GM19395 (cell line): ENCODE measurements around the gene MED15.
"Not testable (repeated sequence)": the region's sequence is repeated elsewhere in the genome, so short reads cannot be mapped to it uniquely, and the experiment has no call there.

ENCODE experiments used
- ATAC-seq: cut with Tn5 transposase; IDR thresholded peaks from one replicate; pipeline ENCODE4 v1.9.1; 2021; ENCODE audit warnings: mild to moderate bottlenecking, moderate library complexity; ENCODE audit not compliant: unreplicated experiment

Gene MED15

DNA sequence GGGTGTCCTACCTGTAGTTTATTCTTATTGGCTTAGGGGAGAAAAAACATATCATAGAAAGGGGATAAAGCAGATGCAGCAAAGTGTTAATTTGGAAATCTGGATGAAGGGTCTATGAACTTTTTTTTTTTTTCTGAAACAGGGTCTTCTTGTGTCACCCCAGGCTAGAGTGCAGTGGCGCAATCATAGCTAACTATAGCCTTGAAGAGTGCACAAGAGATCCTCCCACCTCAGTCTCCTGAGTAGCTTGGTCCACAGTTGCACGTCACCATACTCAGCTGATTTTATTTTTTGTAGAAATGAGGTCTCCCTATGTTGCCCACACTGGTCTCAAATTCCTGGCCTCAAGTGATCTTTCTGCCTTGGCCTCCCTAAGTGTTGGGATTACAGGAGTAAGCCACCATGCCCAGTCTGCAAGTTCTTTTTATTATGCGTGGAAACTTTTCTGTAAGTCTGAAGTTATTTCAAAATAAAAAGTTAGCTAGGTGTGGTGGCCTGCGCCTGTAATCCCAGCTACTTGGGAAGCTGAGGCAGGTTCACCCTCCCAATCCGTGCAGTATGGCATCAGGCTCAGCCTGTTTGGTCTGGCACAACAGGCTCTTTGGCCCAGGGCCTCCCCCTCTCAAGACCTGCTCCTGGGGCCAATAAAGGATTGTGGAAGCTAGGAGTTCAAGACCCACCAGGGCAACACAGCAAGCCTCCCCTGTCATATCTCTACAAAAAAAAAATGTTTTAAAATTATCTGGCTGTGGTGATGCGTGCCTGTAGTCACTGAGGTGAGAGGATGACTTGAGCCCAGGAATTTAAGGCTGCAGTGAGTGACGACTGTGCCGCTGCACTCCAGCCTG is 111.9 kb downstream of the MED15 start:
- no peak for ATAC-seq

- ATAC-seq: not testable (repeated sequence)
These were observed 112.4 kb downstream of the MED15 start for GRCh38 chr22:20619893-20620194.

DNA sequence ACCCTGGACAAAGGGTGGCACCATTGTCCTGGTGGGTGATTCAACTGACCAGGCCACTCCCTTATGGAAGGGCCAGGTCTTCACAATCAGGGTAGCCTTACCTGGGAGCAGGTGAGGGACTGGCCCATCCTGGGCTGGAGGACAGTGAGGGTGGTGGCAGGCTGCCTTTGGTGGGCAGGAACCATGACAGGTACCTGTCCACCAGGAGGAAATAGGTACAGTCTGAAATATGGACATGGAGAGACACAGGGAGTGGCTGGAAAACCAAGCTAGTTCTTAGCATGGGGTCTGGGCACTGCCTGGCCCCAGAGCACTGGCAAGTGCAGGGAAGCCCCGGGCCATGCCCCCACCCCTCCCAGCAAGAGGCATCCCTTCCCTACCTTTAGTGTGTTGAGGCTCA is 113.8 kb downstream of the MED15 start:
- no peak for ATAC-seq

DNA sequence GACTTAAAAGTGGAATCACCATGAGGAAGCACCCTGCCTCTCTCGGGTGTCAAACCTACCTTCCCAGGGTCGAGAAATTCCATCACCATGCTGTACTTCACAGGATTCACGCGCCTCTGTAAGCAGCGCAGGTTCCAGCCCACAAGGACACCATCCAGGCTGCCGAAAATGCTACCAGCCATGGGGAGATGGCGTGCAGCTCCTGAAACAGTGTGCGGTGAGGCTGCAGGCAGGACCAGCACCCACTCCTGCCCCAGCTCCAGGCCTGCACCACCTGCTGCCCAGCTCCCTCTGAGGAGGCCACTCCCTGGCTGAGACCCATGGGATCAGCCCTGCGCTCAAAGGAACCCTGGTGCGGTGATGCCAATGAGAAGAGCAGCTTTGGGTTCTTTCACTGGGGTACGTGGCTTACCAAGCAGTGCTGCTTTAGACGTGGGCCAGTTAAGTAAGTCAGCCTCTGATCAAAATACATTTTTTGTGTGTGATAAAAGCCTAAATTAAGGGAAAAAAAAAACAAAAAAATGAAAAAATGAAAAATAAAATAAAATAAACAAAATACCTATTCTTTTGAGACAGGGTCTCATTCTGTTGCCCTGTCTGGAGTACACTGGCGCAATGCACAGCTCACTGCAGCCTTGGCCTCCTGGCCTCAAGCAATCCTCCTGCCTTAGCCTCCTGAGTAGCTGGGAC is 115.4 kb downstream of the MED15 start:
- no peak for ATAC-seq

- ATAC-seq: peak; percentile 84
These were observed 116.8 kb downstream of the MED15 start for GRCh38 chr22:20624161-20624616.

DNA sequence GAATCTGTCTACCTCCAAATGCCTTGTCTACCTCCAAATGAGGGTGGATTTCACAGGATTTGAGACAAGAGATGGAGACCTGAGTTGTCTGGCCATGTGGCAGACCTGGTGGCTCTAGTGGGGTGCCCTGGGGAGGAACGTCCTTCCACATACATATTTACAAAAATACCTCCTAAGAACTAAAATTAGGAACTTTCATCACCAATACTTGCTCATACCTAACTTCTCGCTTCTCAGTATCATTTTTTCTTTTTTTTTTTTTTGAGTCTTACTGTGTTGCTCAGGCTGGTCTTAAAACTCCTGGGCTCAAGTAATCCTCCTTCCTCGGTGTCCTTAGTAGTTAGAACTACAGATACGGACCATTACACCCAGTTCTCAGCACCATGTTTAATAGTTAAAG is 117.9 kb downstream of the MED15 start:
- ATAC-seq: no peak

DNA sequence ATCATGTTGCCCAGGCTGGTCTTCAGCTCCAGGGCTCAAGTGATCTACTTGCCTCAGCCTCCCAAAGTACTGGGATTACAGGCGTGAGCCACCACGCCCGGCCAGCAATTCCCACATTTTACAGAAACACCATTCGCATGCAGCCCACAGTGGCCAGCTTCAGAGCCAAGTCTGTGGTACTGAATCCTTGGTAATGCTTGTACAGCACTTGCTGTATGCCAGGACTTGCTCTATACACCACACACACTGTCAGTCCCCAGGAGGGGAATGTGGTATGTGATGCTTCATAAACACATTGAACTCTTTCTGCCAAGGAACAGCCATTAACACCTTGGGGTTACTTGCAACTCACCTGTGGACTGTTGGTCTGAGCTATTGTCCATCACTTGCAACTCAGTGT is 119.4 kb downstream of the MED15 start:
- no peak for ATAC-seq

DNA sequence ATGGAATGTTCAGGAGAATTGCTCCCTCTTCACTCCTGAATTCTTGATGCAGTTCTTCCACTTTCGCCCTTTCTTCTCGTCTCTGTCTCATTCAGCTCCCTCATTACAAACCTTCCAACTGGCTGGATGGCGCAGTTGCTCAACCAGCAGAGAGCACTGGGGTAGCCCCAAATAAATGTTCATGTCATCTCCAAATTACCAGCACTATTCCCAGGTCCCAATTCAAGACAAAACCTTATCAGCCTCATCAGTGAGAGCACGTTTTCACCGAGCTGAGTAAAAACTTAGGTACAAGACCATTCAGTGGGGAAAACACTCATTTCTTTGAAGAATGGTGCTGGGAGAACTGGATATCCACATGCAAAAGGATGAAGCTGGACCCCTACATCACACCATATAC is 120.0 kb downstream of the MED15 start:
- ATAC-seq: no peak

- ATAC-seq: no peak
These were observed 120.9 kb downstream of the MED15 start for GRCh38 chr22:20628081-20628939.

DNA sequence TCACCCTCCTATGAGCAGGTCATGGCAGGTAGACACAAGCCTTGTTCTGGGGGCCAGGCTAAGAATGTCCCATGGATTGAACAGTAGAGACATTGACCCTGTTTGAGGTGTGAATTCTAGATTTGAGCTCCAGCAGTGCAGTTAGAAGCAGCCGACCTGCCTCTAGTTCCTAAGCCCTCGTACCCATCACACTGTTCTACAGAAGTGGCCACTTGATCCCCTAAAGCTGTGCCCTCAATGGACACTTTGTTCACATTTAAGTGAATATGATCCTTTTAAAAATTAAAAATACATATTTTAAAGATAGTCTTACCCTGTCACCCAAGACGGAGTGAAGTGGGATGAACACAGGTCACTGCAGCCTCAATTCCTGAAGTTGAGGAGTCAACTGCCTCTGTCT is 122.0 kb downstream of the MED15 start:
- no peak for ATAC-seq

DNA sequence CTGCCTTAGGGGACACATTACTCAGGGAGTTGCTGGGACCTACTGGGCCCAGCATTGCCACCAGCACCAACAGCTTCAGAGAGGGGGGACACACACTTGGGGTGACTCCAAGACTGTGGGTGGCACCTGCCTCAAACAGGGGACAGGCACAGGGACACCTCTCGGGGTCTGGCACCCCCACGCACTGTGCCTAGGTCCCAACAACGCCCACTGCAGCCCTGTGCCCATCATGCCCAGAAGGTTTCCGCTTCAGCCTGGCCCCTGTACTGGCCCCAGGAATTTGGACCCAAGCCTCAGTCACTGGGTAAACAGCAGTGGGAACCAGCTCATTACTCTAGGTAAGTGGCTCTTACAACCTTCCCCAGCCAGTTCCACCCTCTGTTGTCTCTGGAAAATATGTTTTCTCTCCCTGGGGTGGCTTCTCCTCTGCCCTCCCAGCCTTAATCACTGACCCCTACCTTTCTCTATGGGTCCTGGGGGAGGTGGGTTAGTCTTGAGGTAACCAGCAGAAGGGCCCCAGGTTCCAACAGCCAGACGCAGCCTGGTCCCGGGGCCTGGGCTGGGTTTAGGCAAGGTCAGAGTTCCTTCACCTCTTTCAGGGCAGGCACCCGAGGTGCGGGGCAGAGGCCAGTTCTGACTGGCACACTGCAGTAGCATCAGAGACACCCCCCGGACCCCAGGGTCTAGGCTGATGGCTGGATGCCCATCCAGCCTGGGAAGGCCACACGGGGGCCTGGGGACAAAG is 123.6 kb downstream of the MED15 start:
- no peak for ATAC-seq

DNA sequence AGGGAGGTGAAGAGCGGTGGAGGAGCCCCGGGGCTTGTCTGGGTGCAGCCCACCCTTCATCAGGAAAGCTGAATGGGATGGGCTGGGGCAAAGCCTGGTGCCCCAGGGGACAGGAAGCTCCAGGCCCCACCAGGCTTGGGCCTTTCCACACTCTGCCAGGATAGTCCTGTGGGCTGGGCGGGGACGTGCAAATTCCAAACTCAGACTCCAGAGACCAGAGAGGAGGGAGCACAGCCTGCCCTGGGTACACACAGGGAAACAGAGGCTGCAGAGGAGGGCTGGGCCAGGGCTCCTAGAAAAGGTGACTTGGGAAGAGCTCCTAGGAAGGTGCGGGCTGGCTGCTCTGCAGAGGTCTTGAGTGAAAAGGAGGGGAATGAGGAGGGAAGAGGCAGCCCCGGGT is 124.7 kb downstream of the MED15 start:
- no peak for ATAC-seq

- ATAC-seq: no peak
These were observed 125.1 kb downstream of the MED15 start for GRCh38 chr22:20632518-20632917.

DNA sequence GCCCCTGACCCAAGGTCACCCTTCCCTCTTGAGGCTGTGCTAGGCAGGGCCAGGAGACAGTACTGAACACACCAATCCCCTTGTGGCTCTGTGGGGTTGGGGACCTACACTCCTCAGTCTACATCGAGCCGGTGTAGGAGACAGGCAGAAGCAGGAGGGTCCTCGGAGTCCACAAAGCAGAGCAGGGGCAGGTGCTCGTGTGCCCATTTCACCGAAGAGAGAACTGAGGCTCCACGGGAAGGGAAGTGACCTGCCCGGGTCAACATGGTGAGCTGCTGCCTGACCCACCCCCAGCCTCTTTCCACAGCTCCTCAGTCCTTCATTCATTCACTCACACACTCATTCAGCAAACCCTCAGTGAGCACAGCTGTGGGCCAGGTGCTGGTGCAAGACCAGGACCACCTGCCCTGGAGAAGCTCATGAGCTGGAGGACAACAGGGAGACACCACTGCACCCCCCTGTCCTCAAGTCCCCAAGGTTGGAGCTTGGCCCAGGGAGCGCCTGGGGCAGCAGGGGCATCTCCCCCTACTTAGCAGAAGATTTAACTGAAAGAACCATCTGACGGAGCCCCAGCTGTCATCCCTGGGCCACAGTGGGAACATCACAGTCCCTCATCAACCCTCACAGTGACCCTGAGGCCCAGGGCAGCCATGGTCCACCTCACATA is 127.3 kb downstream of the MED15 start:
- ATAC-seq: no peak

DNA sequence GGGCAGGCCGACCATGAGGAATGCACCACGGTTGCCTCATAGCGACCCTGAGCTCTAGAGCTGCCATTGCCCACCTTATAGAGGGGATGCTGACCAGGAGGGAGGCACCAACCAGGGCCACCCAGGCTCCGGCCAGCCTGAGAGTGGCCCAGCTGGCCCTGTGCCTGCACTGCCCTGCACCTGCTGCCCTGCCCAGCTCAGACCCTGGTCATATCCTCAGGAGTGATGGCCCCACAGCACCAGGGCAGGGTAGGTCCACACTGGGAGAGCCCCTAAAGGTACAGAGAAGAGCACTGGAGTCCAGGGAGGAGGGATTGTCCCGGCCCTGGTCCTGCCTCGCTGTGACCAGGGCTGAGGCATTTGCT is 127.8 kb downstream of the MED15 start:
- ATAC-seq: no peak

GRCh38 chr22:20636075-20636812 is 128.8 kb downstream of the MED15 start:
- no peak for ATAC-seq

DNA sequence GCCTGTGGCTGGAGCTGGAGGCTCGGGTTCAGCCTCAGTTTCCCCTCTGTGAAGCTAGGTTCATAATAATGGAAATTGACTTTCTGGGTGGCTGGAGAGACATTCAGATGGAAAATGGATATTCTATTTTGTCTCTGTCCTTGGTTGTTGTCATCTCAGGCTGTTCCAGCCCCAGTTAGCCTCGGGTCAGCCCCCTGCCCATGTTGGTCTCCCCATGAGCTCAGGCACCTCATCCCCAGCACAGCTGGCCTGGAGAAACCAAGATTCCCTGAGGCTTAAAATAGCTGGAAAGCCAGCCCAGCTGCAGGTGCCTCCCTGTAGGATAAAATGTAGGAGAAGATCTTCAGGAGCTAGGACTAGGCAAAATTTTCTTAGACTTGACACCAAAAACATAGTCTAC is 129.5 kb downstream of the MED15 start:
- no peak for ATAC-seq
